Occipital lobe (tissue), 2 donors: ENCODE results near the gene UBE2L6. TPM values are rescaled to one million over a fixed set of nuclear protein-coding genes. Genes with fewer than 3 reads are reported as not detected.
A peak's percentile ranks its signal among the peaks of the same experiment; 100 is the strongest.

Experiments used
- DNase-seq: peaks from one replicate; lab custom pipeline; 2025; lab: John Stamatoyannopoulos, UW
- total RNA-seq: library from RNA; depleted of rRNA; stranded (reverse); fragments of >200 nt; gene quantifications from one replicate; pipeline ENCODE4 v1.2.3, GENCODE V29; 2014

The UBE2L6 gene
- total RNA-seq, 1 donor from 2014 or later = 46.6 TPM

GRCh38 chr11:57530596-57531507 lies 36.6 kb downstream of the UBE2L6 start, which contains the start of gene TIMM10:
Gene TIMM10, minus strand, starts transcription at chr11:57530754. Its CDS starts 565 bp downstream, at chr11:57530189.
- DNase-seq = peak; percentile 96

- no peak for DNase-seq
Measured at GRCh38 chr11:57530215-57530595, 37.3 kb downstream of the UBE2L6 start.

- no peak for DNase-seq
Measured at GRCh38 chr11:57529012-57529411, 38.5 kb downstream of the UBE2L6 start.

- peak; percentile 10 for DNase-seq
Measured at GRCh38 chr11:57527056-57527631, 40.3 kb downstream of the UBE2L6 start.

- no peak for DNase-seq
Measured at GRCh38 chr11:57523419-57523818, 44.1 kb downstream of the UBE2L6 start.

- DNase-seq = no peak
Measured at GRCh38 chr11:57521116-57521515, 46.4 kb downstream of the UBE2L6 start.

GRCh38 chr11:57516061-57516443 lies 51.4 kb downstream of the UBE2L6 start:
- DNase-seq = no peak

- DNase-seq = no peak
Measured at GRCh38 chr11:57515332-57516060, 52.0 kb downstream of the UBE2L6 start, which contains the start of gene SLC43A1. Gene SLC43A1, minus strand, starts transcription at chr11:57515702. Its CDS starts 1,591 bp downstream, at chr11:57514111.

- DNase-seq = peak; percentile 17
Measured at GRCh38 chr11:57514538-57515331, 52.7 kb downstream of the UBE2L6 start.

GRCh38 chr11:57513911-57514537 lies 53.4 kb downstream of the UBE2L6 start:
- DNase-seq = no peak

GRCh38 chr11:57513452-57513795 lies 54.0 kb downstream of the UBE2L6 start:
- DNase-seq = no peak

GRCh38 chr11:57512646-57513451 lies 54.6 kb downstream of the UBE2L6 start:
- no peak for DNase-seq

GRCh38 chr11:57511741-57512430 lies 55.6 kb downstream of the UBE2L6 start:
- DNase-seq = no peak

- no peak for DNase-seq
Measured at GRCh38 chr11:57508341-57509170, 58.9 kb downstream of the UBE2L6 start.

- DNase-seq = no peak
Measured at GRCh38 chr11:57506522-57506921, 61.0 kb downstream of the UBE2L6 start.

- DNase-seq = no peak
Measured at GRCh38 chr11:57504511-57504910, 63.0 kb downstream of the UBE2L6 start.

GRCh38 chr11:57502870-57503269 lies 64.6 kb downstream of the UBE2L6 start:
- no peak for DNase-seq

GRCh38 chr11:57502376-57502775 lies 65.1 kb downstream of the UBE2L6 start:
- no peak for DNase-seq
